GM19238 (cell line): ENCODE measurements around the gene H2BK1.
A peak's percentile ranks its signal among the peaks of the same experiment; 100 is the strongest.

Source experiments
- DNase-seq: peaks from one replicate; pipeline ENCODE4 v3.0.0; 2011; ENCODE audit warnings: low spot score; ENCODE audit not compliant: insufficient read length

Gene H2BK1

GRCh38 chr7:151232917-151233701 lies 22.8 kb upstream of the H2BK1 start:
- peak; percentile 66 for DNase-seq

GRCh38 chr7:151232091-151232916 lies 22.0 kb upstream of the H2BK1 start, which contains the start of gene CHPF2:
TSS of gene CHPF2 (plus strand) at chr7:151232483. CDS start at chr7:151234012, 1,529 bp downstream.
- peak; percentile 98 for DNase-seq

GRCh38 chr7:151231080-151231479 lies 20.8 kb upstream of the H2BK1 start:
- no peak for DNase-seq

DNA sequence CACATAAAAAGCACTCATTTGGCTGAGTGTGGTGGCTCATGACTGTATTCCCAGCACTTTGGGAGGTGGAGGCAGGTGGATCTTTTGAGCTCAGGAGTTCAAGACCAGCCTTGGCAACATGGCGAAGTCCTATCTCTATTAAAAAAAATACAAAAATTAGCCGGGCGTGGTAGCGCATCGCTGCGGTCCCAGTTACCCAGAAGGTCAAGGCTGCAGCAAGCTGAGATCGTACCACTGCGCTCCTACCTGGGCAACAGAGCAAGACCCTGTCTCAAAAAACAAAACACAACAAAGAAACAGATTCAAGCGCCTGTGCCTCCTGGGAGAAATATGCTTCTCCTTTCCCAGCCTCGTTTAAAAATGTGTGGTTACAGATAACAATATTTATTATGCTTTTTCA lies 19.0 kb upstream of the H2BK1 start:
- DNase-seq = no peak

DNA sequence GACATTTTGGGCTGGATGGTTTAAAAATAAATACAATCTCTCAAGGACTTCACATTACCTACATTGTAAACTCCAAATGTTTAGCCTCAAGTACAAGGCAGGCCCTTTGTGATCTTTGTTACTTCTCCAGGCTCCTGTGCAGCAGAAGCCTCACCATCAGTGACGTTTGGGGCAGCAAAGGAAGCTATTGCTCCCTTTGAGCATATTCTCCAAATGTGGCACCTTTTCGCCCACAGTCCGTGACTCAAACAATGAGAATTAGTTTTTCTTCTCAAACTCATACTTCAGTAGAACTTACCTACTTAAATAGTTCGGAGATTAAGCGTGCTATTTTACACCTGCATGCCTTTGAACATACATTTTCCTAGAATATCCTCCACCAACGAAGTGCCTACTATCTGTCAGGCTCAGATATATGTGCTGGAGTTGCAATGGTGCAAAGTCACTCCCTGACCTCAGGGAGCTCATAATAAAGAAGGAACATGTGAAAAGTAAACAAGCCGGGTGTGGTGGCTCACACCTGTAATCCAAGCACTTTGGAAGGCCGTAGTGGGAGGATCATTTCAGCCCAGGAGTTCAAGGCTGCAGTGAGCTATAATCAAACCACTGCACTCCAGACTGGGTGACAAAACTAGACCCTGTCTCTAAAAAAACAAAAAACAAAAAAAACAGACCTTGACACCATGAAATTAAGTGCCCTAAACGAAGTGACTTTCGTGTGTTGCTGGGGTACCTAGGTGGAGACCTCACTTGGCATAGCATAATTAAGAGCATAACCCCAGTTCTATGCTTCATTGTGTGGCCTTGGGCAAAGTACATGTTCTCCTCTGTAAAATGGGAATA lies 18.0 kb upstream of the H2BK1 start:
- no peak for DNase-seq

DNA sequence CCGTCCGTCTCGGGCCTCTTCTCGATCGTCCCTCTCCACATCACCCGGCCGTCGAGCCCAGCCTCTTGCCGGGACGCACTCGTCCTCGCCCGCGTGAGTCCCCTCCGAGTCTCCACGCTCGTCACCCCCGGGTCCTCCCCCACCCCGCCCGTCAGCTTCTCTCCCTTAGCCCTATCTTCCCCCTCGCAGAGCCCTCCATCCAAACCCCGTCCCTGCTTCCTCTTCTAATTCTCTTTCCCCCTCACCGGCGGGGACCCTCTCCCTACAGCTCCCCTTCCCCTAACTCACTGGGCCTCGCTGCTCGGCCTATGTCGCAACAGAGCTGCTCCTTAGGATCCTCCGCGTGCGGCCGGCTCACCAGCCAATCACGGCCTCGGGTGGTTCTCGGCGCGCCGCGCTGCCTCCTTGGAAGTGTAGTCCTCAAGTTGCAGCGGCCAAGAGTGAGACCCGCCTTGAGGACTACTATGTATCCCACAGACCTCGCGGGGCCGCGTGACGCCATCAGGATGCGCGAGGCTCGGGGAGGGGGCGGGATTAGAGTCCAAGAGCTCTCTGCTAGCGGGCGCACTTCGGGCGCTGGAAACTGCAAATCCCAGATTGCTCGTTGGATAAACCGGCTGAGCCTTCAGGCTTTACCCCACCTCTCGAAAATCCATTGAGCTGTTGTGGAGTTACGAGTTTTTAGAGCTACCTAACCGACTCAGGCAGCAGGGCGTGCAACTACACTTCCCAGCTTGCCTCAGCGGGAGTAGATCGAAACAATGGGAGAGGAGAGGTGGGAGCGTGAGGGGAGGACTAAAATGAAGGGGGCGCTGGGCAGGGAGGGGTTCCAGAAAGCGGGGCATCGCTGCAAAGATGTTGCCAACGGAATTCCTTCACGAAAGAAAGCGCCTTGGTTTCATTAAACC lies 16.8 kb upstream of the H2BK1 start, which contains the start of gene ABCF2:
ABCF2 (minus strand) TSS at position 331 of the 908 bp plus-strand sequence. CDS start 747 bp downstream, outside the sequence.
- peak; percentile 97 for DNase-seq

GRCh38 chr7:151226560-151226874 lies 16.2 kb upstream of the H2BK1 start:
- no peak for DNase-seq

DNA sequence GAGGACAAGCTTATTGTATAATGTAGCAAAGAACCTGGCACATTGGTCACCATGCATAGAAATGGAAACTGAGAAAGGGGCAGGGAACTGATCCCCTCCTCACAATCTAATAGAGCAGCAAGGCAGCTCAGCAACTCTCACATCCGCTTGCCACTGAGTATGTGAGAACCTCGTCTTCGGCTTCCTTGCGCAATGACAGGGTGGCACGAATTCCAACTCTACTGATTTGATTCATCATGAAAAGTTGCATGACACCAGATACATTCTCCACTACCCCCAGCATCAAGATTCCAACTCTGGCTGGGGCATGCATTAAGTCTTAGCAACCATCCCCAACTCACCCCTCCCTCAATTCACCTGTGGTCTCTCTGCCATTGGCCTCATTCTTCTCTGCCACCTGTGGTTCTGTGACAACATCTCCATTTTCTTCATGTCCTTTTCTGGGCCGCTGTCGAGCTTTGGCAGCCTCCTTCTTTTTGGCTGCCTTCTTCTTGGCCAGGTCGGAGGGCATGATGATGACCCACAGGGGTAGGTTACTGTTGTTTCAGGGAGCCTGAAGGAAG lies 15.7 kb upstream of the H2BK1 start:
- DNase-seq = no peak

DNA sequence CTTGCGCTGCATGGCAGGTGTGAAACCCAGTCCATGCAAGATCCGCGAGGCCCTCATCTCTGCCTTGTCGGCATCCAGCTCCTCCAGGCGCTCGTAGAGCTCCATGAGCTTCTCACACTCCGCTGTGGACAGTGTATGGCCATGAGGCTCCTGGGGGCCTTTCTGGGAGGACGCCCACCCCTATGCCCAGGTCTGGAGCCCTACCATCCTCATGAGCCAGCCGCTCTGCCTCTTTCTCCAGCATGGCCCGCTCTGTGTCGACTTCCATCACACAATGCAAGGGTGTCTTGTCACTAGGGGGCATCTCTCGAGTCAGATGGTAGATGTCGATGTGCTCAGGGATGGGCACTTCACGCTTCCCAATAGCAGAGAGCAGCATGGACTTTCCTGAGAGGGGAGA lies 13.4 kb upstream of the H2BK1 start:
- DNase-seq = no peak

GRCh38 chr7:151218170-151218569 lies 7.9 kb upstream of the H2BK1 start:
- no peak for DNase-seq

DNA sequence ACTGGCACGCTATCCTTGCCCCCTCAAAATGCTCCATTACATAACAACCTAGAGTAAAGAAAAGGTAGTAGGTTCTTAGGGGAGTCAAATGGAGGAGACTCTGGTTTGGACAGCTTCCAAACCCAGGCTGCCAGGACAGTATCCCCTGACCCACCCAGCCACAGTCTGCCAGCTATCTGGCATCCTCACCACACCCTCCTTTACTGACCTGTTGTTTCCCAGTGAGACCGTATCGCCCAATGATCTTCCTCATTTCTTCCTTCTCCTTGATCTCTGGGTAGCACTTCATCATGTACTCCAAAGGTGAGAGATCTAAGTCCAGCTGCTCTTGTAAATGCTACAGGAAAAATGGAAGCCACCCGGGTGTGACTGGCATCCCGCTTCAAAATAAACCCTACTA lies 5.1 kb upstream of the H2BK1 start:
- no peak for DNase-seq

DNA sequence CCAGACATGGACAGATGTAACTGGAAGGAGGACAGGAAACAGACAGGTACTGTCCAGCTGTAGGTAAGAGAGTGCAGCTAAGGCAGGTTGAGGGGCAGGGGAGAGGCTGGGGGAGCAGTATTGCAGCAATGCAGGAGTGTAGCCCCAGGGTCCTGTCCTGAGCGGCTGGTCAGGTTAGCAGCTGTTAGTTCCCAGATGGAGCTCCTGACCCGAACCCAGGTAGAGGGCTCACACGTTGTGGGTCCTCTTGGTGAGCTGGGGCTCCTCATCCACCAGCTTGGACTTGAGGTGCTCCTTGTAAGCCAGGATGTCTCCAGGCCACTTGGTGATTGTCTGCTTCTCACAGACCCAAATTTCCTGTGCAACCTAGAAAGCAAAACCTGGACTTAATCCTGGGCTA lies 3.5 kb upstream of the H2BK1 start:
- no peak for DNase-seq

DNA sequence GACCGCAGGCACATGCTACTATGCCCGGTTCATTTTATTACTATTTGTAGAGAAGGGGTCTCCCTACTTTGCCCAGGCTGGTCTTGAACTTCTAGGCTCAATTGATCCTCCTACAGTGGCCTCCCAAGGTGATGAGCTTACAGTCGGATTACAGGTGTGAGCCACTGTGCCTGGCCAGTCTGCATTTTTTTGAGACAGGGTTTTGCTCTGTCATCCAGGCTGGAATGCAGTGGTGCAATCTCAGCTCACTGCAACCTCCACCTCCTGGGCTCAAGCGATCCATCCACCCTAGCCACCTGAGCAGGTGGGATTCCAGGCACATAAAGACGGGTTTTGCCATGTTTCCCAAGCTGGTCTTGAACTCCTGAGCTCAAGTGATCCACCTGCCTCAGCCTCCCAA lies 2.3 kb upstream of the H2BK1 start:
- DNase-seq = no peak

GRCh38 chr7:151211155-151211772 lies 976 bp upstream of the H2BK1 start:
- no peak for DNase-seq

DNA sequence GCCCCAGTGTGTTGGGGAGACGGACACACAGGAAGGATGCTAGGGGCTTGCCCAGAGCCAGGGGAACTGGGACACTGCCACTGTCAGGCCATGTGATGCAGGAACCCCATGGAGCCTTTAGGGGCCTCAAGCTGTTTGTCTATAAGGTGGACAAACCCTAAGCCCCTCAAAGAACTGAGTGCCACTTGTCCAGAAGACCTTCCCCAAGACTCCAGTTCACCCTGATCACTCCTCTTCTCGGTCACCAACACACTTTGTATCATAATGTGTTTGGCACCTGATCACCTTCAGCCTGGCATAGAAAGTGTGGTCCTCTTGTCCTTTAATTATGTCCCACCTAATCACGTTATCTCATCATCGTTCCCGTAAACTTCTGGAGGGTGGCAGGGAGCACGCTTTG lies 700 bp downstream of the H2BK1 start:
- no peak for DNase-seq

- DNase-seq = no peak
Observed at GRCh38 chr7:151208253-151208862, 1.9 kb downstream of the H2BK1 start.

- no peak for DNase-seq
Observed at GRCh38 chr7:151207804-151208203, 2.5 kb downstream of the H2BK1 start.

DNA sequence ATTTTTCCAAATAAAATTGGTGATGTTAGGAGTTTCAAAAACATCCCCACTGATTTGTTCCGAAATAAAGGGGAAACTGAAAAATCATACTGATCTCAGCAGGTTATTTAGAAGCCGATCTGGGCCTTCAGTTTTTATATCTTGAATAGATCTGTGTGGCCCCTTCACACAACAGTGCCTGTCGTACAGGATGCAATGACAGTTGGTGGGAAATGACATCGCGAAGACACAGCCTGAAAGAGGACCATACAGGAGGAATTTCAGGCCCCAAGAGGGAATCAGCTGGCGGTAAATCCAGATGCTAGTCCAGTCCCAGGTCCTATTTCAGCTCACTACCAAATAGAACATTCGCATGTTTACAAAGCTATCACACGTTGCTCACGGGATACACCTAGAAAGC lies 3.0 kb downstream of the H2BK1 start:
- no peak for DNase-seq

- no peak for DNase-seq
Observed at GRCh38 chr7:151206914-151207313, 3.4 kb downstream of the H2BK1 start.
